Right lobe of liver (tissue), 4 donors: ENCODE results near the gene MED20.

ENCODE experiments used
- CTCF ChIP-seq, 4 donors: fragments of 200-600 bp in 3 of 4; fragments of 450-650 bp in 1 of 4; IDR thresholded peaks; one replicate each; pipeline versions ENCODE4 v1.5.1 to v1.8.0; 2016 to 2022; ENCODE audit warnings: antibody characterized with exemption in 4 of 4, mild to moderate bottlenecking in 2 of 4
- POLR2A ChIP-seq: fragments of 450-650 bp; IDR thresholded peaks from one replicate; pipeline ENCODE4 v1.6.1; 2017; ENCODE audit warnings: antibody characterized with exemption, mild to moderate bottlenecking
- donor health status: DM: no; HTN: no; CAD: no.
- donor health status: DM: no; HTN: no; CAD: no.
- donor health status: DM: no; HTN: yes; CAD: no.

- TF ChIP-seq POLR2A (no peak), CTCF (IDR thresholded peaks at IDR 0.05) (no peak)
These were observed 13.6 kb upstream of the MED20 start for GRCh38 chr6:41934278-41935192.
